GM18508 (cell line): ENCODE data around the gene ZFP91.
A peak's percentile ranks its signal among the peaks of the same experiment; 100 is the strongest.

Experiments
- ATAC-seq: cut with Tn5 transposase; IDR thresholded peaks from one replicate; pipeline ENCODE4 v1.9.1; 2021; ENCODE audit warnings: moderate number of reproducible peaks; ENCODE audit not compliant: insufficient read depth, unreplicated experiment

Gene ZFP91

GRCh38 chr11:58626934-58627483 lies 48.1 kb downstream of the ZFP91 start:
- no peak for ATAC-seq

DNA sequence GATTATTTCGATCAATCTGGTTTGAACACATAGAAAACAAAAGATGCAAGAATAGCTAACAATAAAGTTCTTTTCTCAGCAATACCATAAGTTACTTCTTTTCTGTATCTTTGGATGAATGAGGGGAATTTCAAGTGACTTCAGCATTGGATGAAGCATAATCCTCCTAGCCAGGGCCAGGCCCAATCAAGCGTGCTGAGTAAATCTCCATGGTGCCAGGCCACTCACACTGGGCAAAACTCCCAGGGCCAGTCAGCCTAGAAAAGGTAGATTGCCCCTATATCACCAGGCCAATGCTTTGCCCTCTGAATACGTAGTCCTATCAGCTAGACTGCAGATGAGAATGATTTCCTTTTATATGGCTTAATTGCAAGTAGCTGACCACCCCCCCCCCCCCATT lies 49.6 kb downstream of the ZFP91 start:
- no peak for ATAC-seq

- ATAC-seq: no peak
These were observed 51.0 kb downstream of the ZFP91 start for GRCh38 chr11:58629857-58630256.

- ATAC-seq: no peak
These were observed 52.5 kb downstream of the ZFP91 start for GRCh38 chr11:58631378-58631777.

DNA sequence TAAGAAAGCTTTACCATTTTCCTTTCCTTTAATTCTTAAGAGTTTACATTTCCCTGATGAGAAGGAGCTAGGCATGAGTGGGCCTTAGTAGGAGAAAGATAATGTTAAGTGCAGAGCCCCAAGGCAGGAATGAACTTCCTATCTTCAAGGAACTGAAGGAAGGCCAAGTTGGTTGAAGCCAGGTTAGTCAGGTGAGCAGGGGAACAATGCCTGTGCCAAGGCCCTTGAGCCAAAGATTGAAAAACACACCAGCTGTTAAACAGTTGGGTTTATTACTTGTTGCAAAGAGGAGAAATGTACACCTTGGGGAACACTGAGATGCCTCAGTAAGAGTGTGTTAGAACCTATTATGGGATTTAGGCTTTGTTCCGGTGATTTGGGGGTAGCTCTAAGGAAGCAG lies 53.6 kb downstream of the ZFP91 start:
- ATAC-seq: no peak

GRCh38 chr11:58636587-58636986 lies 57.7 kb downstream of the ZFP91 start:
- no peak for ATAC-seq

GRCh38 chr11:58637371-58637770 lies 58.5 kb downstream of the ZFP91 start:
- no peak for ATAC-seq

DNA sequence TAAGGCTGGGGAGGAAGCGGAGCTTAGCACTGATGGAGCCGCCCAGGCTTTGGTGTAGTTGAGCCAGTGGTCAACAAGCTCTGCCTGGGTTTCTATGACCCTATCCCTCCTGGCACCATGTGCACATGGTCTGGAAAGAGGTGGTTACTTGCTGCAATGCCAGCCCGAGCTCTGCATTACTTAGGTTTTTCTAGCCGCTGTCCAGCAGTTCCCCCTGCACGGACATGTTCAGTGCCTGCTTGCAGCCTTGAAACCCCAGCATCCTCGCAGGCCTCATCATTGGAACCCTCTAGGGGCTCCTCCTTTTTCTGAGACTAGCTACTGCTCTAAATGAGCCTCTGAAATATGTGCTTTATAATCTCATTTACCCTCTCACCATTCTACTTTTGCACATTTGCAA lies 60.2 kb downstream of the ZFP91 start:
- ATAC-seq: no peak

- ATAC-seq: no peak
These were observed 60.8 kb downstream of the ZFP91 start for GRCh38 chr11:58639669-58640068.

- ATAC-seq: no peak
These were observed 61.6 kb downstream of the ZFP91 start for GRCh38 chr11:58640386-58641023.

- ATAC-seq: no peak
These were observed 62.5 kb downstream of the ZFP91 start for GRCh38 chr11:58641341-58641740.

DNA sequence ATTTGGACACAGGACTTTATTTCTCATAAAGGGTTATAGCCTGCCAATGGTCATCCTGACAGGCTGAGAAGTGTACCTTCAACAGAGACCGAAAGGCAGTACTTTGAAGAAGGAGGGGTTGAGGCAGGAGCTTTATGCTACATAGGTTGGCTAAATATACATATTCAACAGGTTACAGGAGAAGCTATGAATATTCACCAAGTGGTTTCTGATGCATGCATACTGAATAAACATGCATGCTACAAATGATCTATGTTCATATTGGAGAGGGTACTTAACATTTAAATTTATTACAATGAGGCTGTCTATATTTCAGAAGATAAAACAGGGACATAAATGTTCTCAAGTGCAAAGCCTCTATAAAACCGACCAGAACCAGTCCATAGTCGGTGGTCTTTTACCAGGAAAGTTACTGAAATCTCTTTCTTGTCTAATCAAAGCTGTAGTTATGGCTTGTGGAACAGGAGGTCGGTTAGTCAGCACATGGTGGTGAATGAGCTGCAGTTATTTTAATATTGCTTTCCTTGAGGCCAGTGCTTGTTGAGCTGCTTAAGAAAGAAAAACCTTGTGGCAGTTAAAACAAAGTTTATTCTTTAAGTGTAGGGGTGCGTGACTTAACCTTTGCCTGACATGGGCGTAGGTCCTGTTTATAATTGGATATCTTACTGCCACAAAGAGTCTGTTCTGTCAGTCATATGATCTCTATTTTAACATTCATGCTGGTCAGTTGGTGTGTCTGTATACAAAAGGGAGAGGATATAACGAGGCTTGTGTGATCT lies 63.1 kb downstream of the ZFP91 start:
- no peak for ATAC-seq

DNA sequence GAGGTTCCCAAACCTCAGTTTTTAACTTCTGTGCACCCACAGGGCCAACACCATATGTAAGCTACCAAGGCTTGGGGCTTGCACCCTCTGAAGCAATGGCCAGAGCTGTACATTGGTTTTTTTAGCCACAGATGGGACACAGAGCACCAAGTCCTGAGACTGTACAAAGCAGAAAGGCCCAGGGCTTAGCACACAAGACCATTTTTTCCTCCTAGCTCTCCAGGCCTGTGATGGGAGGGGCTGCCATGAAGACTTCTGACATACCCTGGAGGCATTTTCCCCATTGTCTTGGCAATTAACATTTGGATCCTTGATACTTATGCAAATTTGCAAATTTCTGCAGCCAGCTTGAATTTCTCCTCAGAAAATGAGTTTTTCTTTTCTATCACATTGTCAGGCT lies 67.0 kb downstream of the ZFP91 start:
- no peak for ATAC-seq

GRCh38 chr11:58647141-58647699 lies 68.4 kb downstream of the ZFP91 start:
- peak; percentile 58 for ATAC-seq

DNA sequence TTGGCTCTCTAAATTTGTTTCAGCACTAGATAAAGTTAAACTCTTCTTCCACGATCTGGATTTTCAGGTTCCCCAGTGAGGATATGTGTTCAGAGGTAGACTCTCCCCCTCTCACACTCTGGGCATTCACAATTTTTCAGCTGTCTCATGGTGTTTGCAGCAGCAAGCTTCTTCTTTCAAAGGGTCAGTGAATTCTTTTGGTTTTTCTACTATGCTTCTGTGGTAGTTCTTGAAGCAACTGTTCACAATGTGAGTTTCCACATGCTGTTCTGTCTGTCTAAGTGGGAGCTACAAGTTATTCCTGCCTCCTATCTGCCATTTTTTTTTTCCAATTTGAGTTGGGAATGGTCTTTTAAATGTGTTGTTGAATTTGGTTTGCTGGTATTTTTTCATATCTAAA lies 69.0 kb downstream of the ZFP91 start:
- ATAC-seq: no peak

- ATAC-seq: no peak
These were observed 70.8 kb downstream of the ZFP91 start for GRCh38 chr11:58649623-58650022.

GRCh38 chr11:58650496-58650895 lies 71.6 kb downstream of the ZFP91 start:
- no peak for ATAC-seq

DNA sequence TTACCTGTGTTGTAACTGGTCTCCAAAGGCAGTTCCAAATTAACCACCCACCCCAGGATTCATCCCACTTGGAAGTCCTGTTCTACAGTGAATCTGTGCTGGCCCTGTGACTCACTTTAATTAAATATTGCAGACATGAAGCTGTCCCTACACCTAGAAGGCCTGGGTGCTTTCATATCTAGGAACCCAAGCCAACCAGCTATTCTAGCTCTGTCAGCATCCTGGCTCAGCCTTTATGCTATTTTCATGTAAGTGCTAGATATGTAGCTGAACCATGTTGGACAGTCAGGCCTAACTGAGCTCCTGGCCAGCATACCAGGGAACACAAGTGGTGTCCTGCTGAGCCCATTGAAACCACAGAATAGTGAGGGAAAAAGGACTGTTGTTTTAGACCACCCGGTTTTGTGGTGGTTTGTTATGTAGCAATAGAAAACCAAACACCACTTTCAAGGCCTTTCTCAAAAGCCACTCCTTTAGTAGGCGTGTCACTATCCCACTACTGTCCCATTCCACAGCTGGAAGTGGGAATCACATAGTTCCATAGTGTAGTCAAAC lies 73.9 kb downstream of the ZFP91 start:
- ATAC-seq: no peak

DNA sequence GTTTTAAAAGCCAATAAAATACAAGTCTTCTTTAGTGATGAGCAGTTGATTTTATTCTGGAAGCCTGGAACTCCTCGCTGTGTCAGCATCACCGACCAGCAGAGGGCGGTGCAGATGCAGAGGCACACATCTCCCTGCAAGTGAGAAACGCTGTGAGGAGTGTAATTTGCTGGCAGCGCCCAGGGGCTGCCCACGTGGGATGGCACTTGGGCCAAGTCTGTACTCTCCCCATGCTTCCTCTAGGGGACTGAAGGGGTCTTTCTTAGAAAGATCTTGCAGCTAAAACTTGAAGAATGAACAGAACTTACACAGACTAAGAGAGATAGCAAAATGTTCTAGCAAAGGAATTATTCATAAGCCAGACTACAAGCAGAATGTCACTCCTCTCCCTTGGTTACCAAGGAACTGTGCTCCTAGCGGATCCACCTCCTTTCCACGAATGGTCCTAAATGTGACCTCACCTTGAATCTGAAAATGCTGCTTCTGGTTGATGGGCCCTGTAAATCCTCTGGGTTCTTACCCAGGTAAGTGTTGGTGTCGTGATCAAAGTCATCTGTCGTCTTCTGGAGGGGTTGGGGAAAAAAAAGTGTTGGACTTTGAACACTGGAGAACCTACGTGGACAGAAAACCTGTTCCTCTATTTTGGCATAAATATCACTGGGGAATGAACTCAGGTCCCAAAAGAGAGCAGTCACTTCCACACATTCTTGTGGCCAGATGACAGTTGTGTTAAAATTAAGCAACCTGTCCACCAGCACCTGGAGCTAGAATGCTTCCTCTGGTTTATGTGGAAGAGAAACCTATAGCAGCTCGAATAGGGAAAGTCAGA lies 75.4 kb downstream of the ZFP91 start:
- peak; percentile 82 for ATAC-seq

GRCh38 chr11:58654908-58655296 lies 76.0 kb downstream of the ZFP91 start:
- no peak for ATAC-seq
